AG04450 (cell line): ENCODE results near the gene GAB1. TPM values are rescaled to one million over a fixed set of nuclear protein-coding genes. Genes with fewer than 3 reads are reported as not detected.

Experiments
- CTCF ChIA-PET: fragments of 300-600, 350-600 bp; formaldehyde crosslinking; extraction: SDS; loops from one replicate; lab custom pipeline; 2022; ENCODE audit warnings: antibody characterized with exemption, inconsistent platforms; lab: Charles Lee
- POLR2A ChIA-PET: fragments of 350-600 bp; formaldehyde crosslinking; extraction: SDS; loops from one replicate; lab custom pipeline; 2021; ENCODE audit warnings: antibody characterized with exemption, inconsistent platforms; lab: Yijun Ruan, JAX
- DNase-seq: peaks from one replicate; pipeline ENCODE4 v3.0.0-alpha.2; 2011; ENCODE audit warnings: low read depth, low spot score
- H3K27ac ChIP-seq: one replicate; pipeline ENCODE4 v1.5.1; 2012; ENCODE audit warnings: low read depth, low read length, control low read depth
- H3K27me3 ChIP-seq: one replicate; pipeline ENCODE4 v1.6.0; 2012; ENCODE audit warnings: low read length; ENCODE audit not compliant: control insufficient read depth, insufficient read depth
- H3K4me3 ChIP-seq: 2 replicates; pipeline ENCODE4 v1.5.1; 2011; ENCODE audit warnings: mild to moderate bottlenecking, low read depth, low read length, control low read depth
- H3K9me3 ChIP-seq: 2 replicates; pipeline ENCODE4 v1.5.1; 2012; ENCODE audit warnings: low read length; ENCODE audit not compliant: control insufficient read depth, insufficient read depth
- CTCF ChIP-seq: IDR thresholded peaks from 2 replicates; pipeline ENCODE4 v1.5.1; 2011; ENCODE audit warnings: low read depth, low read length, control low read depth, inconsistent platforms
- polyA plus RNA-seq: library from polyadenylated mRNA; depleted of rRNA; stranded (reverse); fragments of >200 nt; gene quantifications from 2 replicates; pipeline ENCODE4 v1.2.3, GENCODE V29; 2011

The GAB1 gene
- polyA plus RNA-seq, 1 experiment = 13.8 TPM

DNA sequence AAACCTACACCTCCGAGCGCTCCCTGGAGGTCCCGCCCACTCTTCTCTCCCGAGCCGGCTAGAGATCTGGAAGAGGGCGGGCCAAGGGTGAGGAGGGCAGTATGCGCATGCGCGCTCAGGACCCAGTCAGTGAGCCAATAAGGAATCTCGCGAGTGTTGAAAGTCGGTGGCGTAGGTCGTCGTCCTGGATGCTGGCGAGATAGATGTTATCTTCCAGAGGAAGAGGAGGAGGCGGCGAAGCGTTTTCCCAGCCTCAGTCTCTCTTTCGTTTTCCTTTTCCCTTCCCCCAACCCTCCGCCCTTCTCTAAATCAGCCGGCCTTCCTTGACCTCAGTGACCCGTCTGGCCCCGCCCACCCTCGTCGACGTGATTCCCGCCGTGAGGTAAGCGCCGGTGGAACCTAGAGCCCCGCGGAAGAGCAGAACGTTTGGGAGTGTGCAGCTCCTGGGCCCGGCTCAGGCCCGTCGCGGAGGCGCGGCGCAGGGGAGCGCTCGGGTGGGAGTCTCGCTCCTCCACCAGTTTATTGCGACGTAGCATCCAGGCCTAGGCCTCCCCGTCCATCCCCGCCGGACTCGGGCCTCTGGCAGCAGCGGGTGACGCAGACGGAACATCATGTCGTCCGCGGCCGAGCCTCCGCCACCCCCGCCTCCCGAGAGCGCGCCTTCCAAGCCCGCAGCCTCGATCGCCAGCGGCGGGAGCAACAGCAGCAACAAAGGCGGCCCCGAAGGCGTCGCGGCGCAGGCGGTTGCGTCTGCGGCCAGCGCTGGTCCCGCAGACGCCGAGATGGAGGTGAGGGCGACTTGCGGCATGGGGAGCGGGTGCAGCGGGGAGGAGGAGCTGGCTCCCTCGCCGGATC lies 176.9 kb downstream of the GAB1 start, which contains the start of gene SMARCA5:
TSS of gene SMARCA5 (plus strand) at position 389 of the 855 bp plus-strand sequence. CDS start at position 612, 223 bp downstream.
- Histone ChIP-seq H3K27ac (peak within 1 kb of the TSS; percentile 96), H3K27me3 (peaks cover 6% of the 10 kb centered on the region), H3K9me3 (no peaks in the 10 kb centered on the region), H3K4me3 (peak within 1 kb of the TSS; percentile 73)
- CTCF ChIA-PET = interaction anchor here (0.7 to 1.5 kb wide), 2 partner anchors 18 to 144 kb away, joined by 5 to 7 read pairs; no protein-coding TSS in a partner anchor
- no peak for TF ChIP-seq CTCF
- POLR2A ChIA-PET = interaction anchor here (0.6 to 0.8 kb wide), 2 partner anchors 9 to 122 kb away, joined by 4 to 5 read pairs; no protein-coding TSS in a partner anchor
- DNase-seq = peak; percentile 96

DNA sequence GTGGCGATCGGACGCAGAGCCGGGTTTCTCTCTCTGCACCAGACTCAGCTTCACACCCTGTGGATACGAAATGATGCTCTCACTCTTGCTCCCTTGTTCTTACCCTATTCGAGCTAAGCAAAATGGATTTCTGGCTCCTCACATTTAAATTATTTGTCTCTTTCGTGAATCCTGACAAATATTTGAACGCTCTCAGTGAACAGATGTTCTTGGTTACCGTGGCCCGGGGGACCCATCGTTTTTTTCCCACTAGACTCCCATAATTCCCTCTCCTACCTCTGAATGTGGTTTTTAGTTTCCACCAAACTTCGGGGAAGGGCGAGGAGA lies 177.5 kb downstream of the GAB1 start:
- Histone ChIP-seq H3K4me3 (peak overlapping the region; percentile 73), H3K27me3 (peaks cover 6% of the 10 kb centered on the region), H3K9me3 (no peaks in the 10 kb centered on the region), H3K27ac (peak overlapping the region; percentile 96)
- no peak for TF ChIP-seq CTCF
- no peak for DNase-seq
- ChIA-PET CTCF (interaction anchor here (0.7 to 1.5 kb wide), 2 partner anchors 17 to 144 kb away, joined by 5 to 7 read pairs; no protein-coding TSS in a partner anchor), POLR2A (interaction anchor here (0.6 to 0.8 kb wide), 2 partner anchors 8 to 123 kb away, joined by 4 to 5 read pairs; no protein-coding TSS in a partner anchor)

DNA sequence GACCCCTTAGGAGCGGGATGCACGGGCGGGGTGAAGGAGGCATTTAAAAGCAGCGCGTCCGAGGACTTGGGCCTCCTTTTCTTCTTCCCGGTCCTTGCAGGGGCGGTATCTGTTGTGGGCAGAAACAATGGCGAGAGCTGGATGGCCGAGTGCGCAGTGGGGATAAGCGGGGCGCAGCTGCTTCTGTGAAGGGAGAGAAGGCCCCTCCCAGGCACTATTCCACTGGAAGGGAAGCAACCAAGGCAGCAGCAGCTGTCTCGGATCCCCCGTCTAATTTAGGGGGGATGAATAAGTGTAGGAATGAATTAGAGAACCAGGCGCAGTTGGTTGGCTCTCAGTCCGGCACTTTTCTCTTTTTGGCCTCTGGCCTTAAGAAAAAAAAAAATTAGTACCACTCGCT lies 177.8 kb downstream of the GAB1 start:
- Histone ChIP-seq H3K27me3 (peaks cover 6% of the 10 kb centered on the region), H3K27ac (peak overlapping the region; percentile 96), H3K4me3 (peak overlapping the region; percentile 73), H3K9me3 (no peaks in the 10 kb centered on the region)
- no peak for DNase-seq
- CTCF ChIA-PET = interaction anchor here (0.7 to 1.5 kb wide), 2 partner anchors 17 to 143 kb away, joined by 5 to 7 read pairs; no protein-coding TSS in a partner anchor
- POLR2A ChIA-PET = interaction anchor here (0.6 to 0.8 kb wide), 2 partner anchors 8 to 123 kb away, joined by 4 to 5 read pairs; no protein-coding TSS in a partner anchor
- no peak for TF ChIP-seq CTCF

DNA sequence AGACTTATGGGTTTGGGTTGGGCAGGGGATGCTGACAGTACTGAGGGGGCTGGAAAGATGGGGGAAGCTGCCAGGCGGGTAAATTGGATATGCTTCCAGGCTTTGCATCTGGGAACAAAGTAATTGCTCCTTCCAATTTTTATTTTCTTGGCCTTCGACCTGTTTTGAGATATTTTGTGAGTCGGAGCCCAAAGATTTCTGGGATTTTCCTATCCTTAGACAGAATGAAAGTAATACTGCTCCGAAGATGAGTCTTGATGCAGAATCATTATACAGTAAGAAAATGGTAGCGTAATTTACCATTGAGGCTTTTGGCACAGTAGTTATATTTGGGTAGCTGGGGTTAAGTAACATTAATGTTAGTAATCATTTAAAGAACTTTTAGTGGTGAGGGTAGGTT lies 178.2 kb downstream of the GAB1 start:
- DNase-seq = no peak
- peak overlapping the region; percentile 96 for H3K27ac ChIP-seq
- ChIA-PET POLR2A (no interaction called here), CTCF (no interaction called here)
- H3K27me3 ChIP-seq = peaks cover 2% of the 10 kb centered on the region
- no peaks in the 10 kb centered on the region for H3K9me3 ChIP-seq
- peak overlapping the region; percentile 73 for H3K4me3 ChIP-seq
- no peak for TF ChIP-seq CTCF

DNA sequence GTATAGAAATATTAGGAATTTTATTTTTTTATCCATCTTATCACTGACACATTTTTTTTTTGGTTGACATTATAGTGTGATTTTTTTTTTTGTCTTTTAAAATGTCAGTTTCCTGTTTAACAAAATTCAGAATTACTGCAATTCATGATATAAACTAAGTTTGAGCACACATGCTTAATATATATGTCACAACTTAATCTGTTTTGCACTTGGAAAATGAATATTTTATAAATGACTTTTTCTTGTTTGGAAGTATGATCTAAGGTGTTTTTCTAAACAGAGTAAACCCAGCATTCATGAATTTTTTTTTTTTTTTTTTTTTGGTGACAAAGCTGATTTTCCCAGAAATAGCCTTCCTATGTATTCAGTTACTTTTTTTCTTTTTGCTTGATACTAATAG lies 179.2 kb downstream of the GAB1 start:
- no peak for TF ChIP-seq CTCF
- no peaks in the 10 kb centered on the region for H3K9me3 ChIP-seq
- DNase-seq = no peak
- peak overlapping the region; percentile 73 for H3K4me3 ChIP-seq
- no peak overlapping the region for H3K27ac ChIP-seq
- H3K27me3 ChIP-seq = no peaks in the 10 kb centered on the region
- ChIA-PET POLR2A (no interaction called here), CTCF (interaction anchor here (0.6 kb wide), 1 partner anchor 213 kb away, joined by 4 read pairs; no protein-coding TSS in a partner anchor)
